Stimulated activated CD4-positive, alpha-beta T cell treated with anti-CD3 and anti-CD28 coated beads, Interleukin-15, amount 100 ng/mL, for 48 hours (primary cell): ENCODE measurements around the gene KCTD19.
"Not testable (repeated sequence)": the region's sequence is repeated elsewhere in the genome, so short reads cannot be mapped to it uniquely, and the experiment has no call there.

Experiments used
- DNase-seq, 2 donors: peaks; one replicate each; pipeline ENCODE4 v3.0.0-alpha.2; 2020; ENCODE audit warnings: low read depth in 2 of 2

Gene KCTD19

GRCh38 chr16:67326472-67327309 is at the start of gene KCTD19, which contains the start of gene LRRC36:
TSS of gene KCTD19 (minus strand) at chr16:67326741. CDS start at chr16:67326707, 34 bp downstream.
TSS of gene LRRC36 (plus strand) at chr16:67326815. CDS start at chr16:67326863, 48 bp downstream.
- DNase-seq, result peak; percentile 41 to 68

- DNase-seq, result not testable (repeated sequence)
These were observed 49.5 kb upstream of the KCTD19 start for GRCh38 chr16:67376012-67376411.

- DNase-seq, result no peak
These were observed 46.1 kb upstream of the KCTD19 start for GRCh38 chr16:67372664-67373063.

GRCh38 chr16:67370661-67371060 is 44.1 kb upstream of the KCTD19 start:
- no peak for DNase-seq

GRCh38 chr16:67364600-67365235 is 38.2 kb upstream of the KCTD19 start:
- DNase-seq, result no peak

GRCh38 chr16:67361038-67361437 is 34.5 kb upstream of the KCTD19 start:
- no peak for DNase-seq

GRCh38 chr16:67359540-67360269 is 33.2 kb upstream of the KCTD19 start:
- not testable (repeated sequence) for DNase-seq

GRCh38 chr16:67357561-67357960 is 31.0 kb upstream of the KCTD19 start:
- no peak for DNase-seq

GRCh38 chr16:67356396-67356795 is 29.9 kb upstream of the KCTD19 start:
- no peak for DNase-seq

- DNase-seq, result not testable (repeated sequence)
These were observed 25.9 kb upstream of the KCTD19 start for GRCh38 chr16:67352463-67352862.

GRCh38 chr16:67350324-67350723 is 23.8 kb upstream of the KCTD19 start:
- DNase-seq, result no peak

GRCh38 chr16:67349172-67349571 is 22.6 kb upstream of the KCTD19 start:
- no peak for DNase-seq

- DNase-seq, result no peak
These were observed 19.8 kb upstream of the KCTD19 start for GRCh38 chr16:67346341-67346740.

GRCh38 chr16:67345401-67345800 is 18.9 kb upstream of the KCTD19 start:
- DNase-seq, result no peak

- no peak for DNase-seq
These were observed 16.1 kb upstream of the KCTD19 start for GRCh38 chr16:67342616-67343015.

- no peak for DNase-seq
These were observed 14.7 kb upstream of the KCTD19 start for GRCh38 chr16:67341250-67341649.

GRCh38 chr16:67339453-67339852 is 12.9 kb upstream of the KCTD19 start:
- no peak for DNase-seq

GRCh38 chr16:67336648-67337047 is 10.1 kb upstream of the KCTD19 start:
- DNase-seq, result no peak

- DNase-seq, result no peak
These were observed 9.6 kb upstream of the KCTD19 start for GRCh38 chr16:67336116-67336515.

GRCh38 chr16:67333315-67333714 is 6.8 kb upstream of the KCTD19 start:
- no peak for DNase-seq

GRCh38 chr16:67329901-67330300 is 3.4 kb upstream of the KCTD19 start:
- no peak for DNase-seq

GRCh38 chr16:67327743-67328142 is 1.2 kb upstream of the KCTD19 start:
- no peak for DNase-seq
